ENCODE data around the gene SELL. TPM values are rescaled to one million over a fixed set of nuclear protein-coding genes. Genes with fewer than 3 reads are reported as not detected.

SELL gene
- polyA plus RNA-seq, 1 donor, result 2.1 TPM

GRCh38 chr1:169708647-169709046, 2.8 kb downstream of the SELL start:
- Histone ChIP-seq H3K27ac (ENCODE audit: low read length) (no peak overlapping the region), H3K27me3 (ENCODE audit: control insufficient read depth, insufficient read depth, low read length) (peaks cover 12% of the 10 kb centered on the region), H3K4me1 (ENCODE audit: control insufficient read depth, insufficient read depth, low read length) (no peaks in the 10 kb centered on the region), H3K36me3 (ENCODE audit: control insufficient read depth, insufficient read depth, low read length) (no peaks in the 10 kb centered on the region), H3K9me3 (ENCODE audit: control insufficient read depth, low read depth, low read length) (no peaks in the 10 kb centered on the region), H3K4me3 (ENCODE audit: low read length) (no peak overlapping the region)
- DNase-seq, result no peak
- no CpG with 5 or more reads among the region's 3 CpGs for WGBS (ENCODE audit: insufficient coverage, low lambda C conversion rate)

- Histone ChIP-seq H3K4me3 (ENCODE audit: low read length) (no peak overlapping the region), H3K27ac (ENCODE audit: low read length) (no peak overlapping the region), H3K4me1 (ENCODE audit: control insufficient read depth, insufficient read depth, low read length) (no peaks in the 10 kb centered on the region), H3K27me3 (ENCODE audit: control insufficient read depth, insufficient read depth, low read length) (peaks cover 12% of the 10 kb centered on the region), H3K9me3 (ENCODE audit: control insufficient read depth, low read depth, low read length) (no peaks in the 10 kb centered on the region), H3K36me3 (ENCODE audit: control insufficient read depth, insufficient read depth, low read length) (no peaks in the 10 kb centered on the region)
- no peak for DNase-seq
- 71% methylated on average over 1 of the region's 9 CpGs for WGBS (ENCODE audit: insufficient coverage, low lambda C conversion rate)
Measured at GRCh38 chr1:169707912-169708604, 3.4 kb downstream of the SELL start.

GRCh38 chr1:169704797-169705196, 6.6 kb downstream of the SELL start:
- Histone ChIP-seq H3K4me3 (ENCODE audit: low read length) (no peak overlapping the region), H3K36me3 (ENCODE audit: control insufficient read depth, insufficient read depth, low read length) (no peaks in the 10 kb centered on the region), H3K27ac (ENCODE audit: low read length) (no peak overlapping the region), H3K9me3 (ENCODE audit: control insufficient read depth, low read depth, low read length) (no peaks in the 10 kb centered on the region), H3K4me1 (ENCODE audit: control insufficient read depth, insufficient read depth, low read length) (no peaks in the 10 kb centered on the region), H3K27me3 (ENCODE audit: control insufficient read depth, insufficient read depth, low read length) (peaks cover 12% of the 10 kb centered on the region)
- WGBS (ENCODE audit: insufficient coverage, low lambda C conversion rate), result no CpG with 5 or more reads among the region's 2 CpGs
- no peak for DNase-seq

GRCh38 chr1:169701261-169702005, 10.0 kb downstream of the SELL start:
- Histone ChIP-seq H3K27ac (ENCODE audit: low read length) (no peak overlapping the region), H3K36me3 (ENCODE audit: control insufficient read depth, insufficient read depth, low read length) (no peaks in the 10 kb centered on the region), H3K4me1 (ENCODE audit: control insufficient read depth, insufficient read depth, low read length) (no peaks in the 10 kb centered on the region), H3K9me3 (ENCODE audit: control insufficient read depth, low read depth, low read length) (no peaks in the 10 kb centered on the region), H3K27me3 (ENCODE audit: control insufficient read depth, insufficient read depth, low read length) (no peaks in the 10 kb centered on the region), H3K4me3 (ENCODE audit: low read length) (no peak overlapping the region)
- WGBS (ENCODE audit: insufficient coverage, low lambda C conversion rate), result 90% methylated on average over 2 of the region's 2 CpGs
- no peak for DNase-seq

GRCh38 chr1:169699707-169700106, 11.7 kb downstream of the SELL start:
- Histone ChIP-seq H3K36me3 (ENCODE audit: control insufficient read depth, insufficient read depth, low read length) (no peaks in the 10 kb centered on the region), H3K27ac (ENCODE audit: low read length) (no peak overlapping the region), H3K27me3 (ENCODE audit: control insufficient read depth, insufficient read depth, low read length) (peaks cover 2% of the 10 kb centered on the region), H3K4me3 (ENCODE audit: low read length) (no peak overlapping the region), H3K4me1 (ENCODE audit: control insufficient read depth, insufficient read depth, low read length) (no peaks in the 10 kb centered on the region), H3K9me3 (ENCODE audit: control insufficient read depth, low read depth, low read length) (no peaks in the 10 kb centered on the region)
- 100% methylated on average over 1 of the region's 3 CpGs for WGBS (ENCODE audit: insufficient coverage, low lambda C conversion rate)
- DNase-seq, result no peak

GRCh38 chr1:169698976-169699375, 12.4 kb downstream of the SELL start:
- no peaks in the 10 kb centered on the region for H3K36me3 ChIP-seq (ENCODE audit: control insufficient read depth, insufficient read depth, low read length)
- no peak overlapping the region for H3K4me3 ChIP-seq (ENCODE audit: low read length)
- no peak for DNase-seq
- no peaks in the 10 kb centered on the region for H3K4me1 ChIP-seq (ENCODE audit: control insufficient read depth, insufficient read depth, low read length)
- H3K9me3 ChIP-seq (ENCODE audit: control insufficient read depth, low read depth, low read length), result no peaks in the 10 kb centered on the region
- WGBS (ENCODE audit: insufficient coverage, low lambda C conversion rate), result 80% methylated on average over 2 of the region's 3 CpGs
- H3K27me3 ChIP-seq (ENCODE audit: control insufficient read depth, insufficient read depth, low read length), result peaks cover 2% of the 10 kb centered on the region
- H3K27ac ChIP-seq (ENCODE audit: low read length), result no peak overlapping the region

- WGBS (ENCODE audit: insufficient coverage, low lambda C conversion rate), result 80% methylated on average over 1 of the region's 1 CpG
- Histone ChIP-seq H3K27ac (ENCODE audit: low read length) (no peak overlapping the region), H3K4me1 (ENCODE audit: control insufficient read depth, insufficient read depth, low read length) (no peaks in the 10 kb centered on the region), H3K36me3 (ENCODE audit: control insufficient read depth, insufficient read depth, low read length) (no peaks in the 10 kb centered on the region), H3K4me3 (ENCODE audit: low read length) (no peak overlapping the region), H3K27me3 (ENCODE audit: control insufficient read depth, insufficient read depth, low read length) (peaks cover 2% of the 10 kb centered on the region), H3K9me3 (ENCODE audit: control insufficient read depth, low read depth, low read length) (no peaks in the 10 kb centered on the region)
- DNase-seq, result no peak
Measured at GRCh38 chr1:169697755-169698154, 13.7 kb downstream of the SELL start.

- no peak for DNase-seq
- no peak overlapping the region for H3K27ac ChIP-seq (ENCODE audit: low read length)
- WGBS (ENCODE audit: insufficient coverage, low lambda C conversion rate), result 70% methylated on average over 1 of the region's 3 CpGs
Measured at GRCh38 chr1:169696273-169697100, 14.9 kb downstream of the SELL start.

GRCh38 chr1:169694304-169695075, 16.9 kb downstream of the SELL start:
- DNase-seq, result no peak
- H3K36me3 ChIP-seq (ENCODE audit: control insufficient read depth, insufficient read depth, low read length), result no peaks in the 10 kb centered on the region
- WGBS (ENCODE audit: insufficient coverage, low lambda C conversion rate), result 85% methylated on average over 3 of the region's 5 CpGs
- no peak overlapping the region for H3K4me3 ChIP-seq (ENCODE audit: low read length)
- H3K4me1 ChIP-seq (ENCODE audit: control insufficient read depth, insufficient read depth, low read length), result no peaks in the 10 kb centered on the region
- H3K9me3 ChIP-seq (ENCODE audit: control insufficient read depth, low read depth, low read length), result no peaks in the 10 kb centered on the region
- H3K27ac ChIP-seq (ENCODE audit: low read length), result no peak overlapping the region
- peaks cover 2% of the 10 kb centered on the region for H3K27me3 ChIP-seq (ENCODE audit: control insufficient read depth, insufficient read depth, low read length)

More at GRCh38 chr1:169696273-169697100, 14.9 kb downstream of the SELL start:
- Histone ChIP-seq H3K27me3 (ENCODE audit: control insufficient read depth, insufficient read depth, low read length) (peaks cover 2% of the 10 kb centered on the region), H3K36me3 (ENCODE audit: control insufficient read depth, insufficient read depth, low read length) (no peaks in the 10 kb centered on the region), H3K4me3 (ENCODE audit: low read length) (no peak overlapping the region), H3K9me3 (ENCODE audit: control insufficient read depth, low read depth, low read length) (no peaks in the 10 kb centered on the region), H3K4me1 (ENCODE audit: control insufficient read depth, insufficient read depth, low read length) (no peaks in the 10 kb centered on the region)

Measured in large intestine (tissue), 3 donors.